A673 (cell line): ENCODE results near the gene PXK. TPM values are rescaled to one million over a fixed set of nuclear protein-coding genes. Genes with fewer than 3 reads are reported as not detected.
A peak's percentile ranks its signal among the peaks of the same experiment; 100 is the strongest.

Source experiments
- BruUV-seq: library from RNA; stranded (reverse); fragments of 400-500 nt; replicated peaks from 2 replicates; lab custom pipeline; 2021; lab: Mats Ljungman, UMichigan
- CTCF ChIA-PET: fragments of 300-600 bp; sonication (Branson Sonifier 250); formaldehyde crosslinking; loops from one replicate; lab custom pipeline; 2022; ENCODE audit warnings: antibody characterized with exemption; lab: Charles Lee
- POLR2A ChIA-PET: fragments of 300-600 bp; sonication (Branson Sonifier 250); formaldehyde crosslinking; loops from one replicate; lab custom pipeline; 2022; ENCODE audit warnings: antibody characterized with exemption; ENCODE audit not compliant: low non-redundant PET; lab: Charles Lee
- DNase-seq: peaks from one replicate; pipeline ENCODE4 v3.0.0-alpha.2; 2015; ENCODE audit warnings: low spot score
- H3K27ac ChIP-seq: fragments of 200-600 bp; sonication (generic); 2 replicates; pipeline ENCODE4 v1.5.1; 2016; ENCODE audit warnings: mixed run types, low read depth, mild to moderate bottlenecking, mixed read lengths, antibody characterized with exemption, low read length; ENCODE audit not compliant: poor library complexity, severe bottlenecking
- H3K27me3 ChIP-seq: fragments of 200-600 bp; sonication (generic); replicated peaks from 2 replicates; pipeline ENCODE4 v1.6.1; 2017; ENCODE audit warnings: mixed run types, low read depth, mild to moderate bottlenecking, mixed read lengths, antibody characterized with exemption, low read length; ENCODE audit not compliant: insufficient read depth, poor library complexity
- H3K36me3 ChIP-seq: fragments of 200-600 bp; sonication (generic); 2 replicates; pipeline ENCODE4 v1.6.1; 2016; ENCODE audit warnings: mixed run types, mild to moderate bottlenecking, mixed read lengths, antibody characterized with exemption, low read length; ENCODE audit not compliant: insufficient read depth, poor library complexity, severe bottlenecking
- H3K4me1 ChIP-seq: fragments of 200-600 bp; sonication (generic); 2 replicates; pipeline ENCODE4 v1.6.1; 2017; ENCODE audit warnings: mixed run types, mild to moderate bottlenecking, mixed read lengths, antibody characterized with exemption, low read length; ENCODE audit not compliant: insufficient read depth, poor library complexity, severe bottlenecking
- H3K4me3 ChIP-seq: fragments of 200-600 bp; sonication (generic); 2 replicates; pipeline ENCODE4 v1.5.1; 2016; ENCODE audit warnings: low read depth, mixed run types, mild to moderate bottlenecking, mixed read lengths, low read length; ENCODE audit not compliant: poor library complexity, severe bottlenecking
- H3K9me3 ChIP-seq: fragments of 200-600 bp; sonication (generic); 2 replicates; pipeline ENCODE4 v1.6.1; 2016; ENCODE audit warnings: mixed run types, low read depth, mild to moderate bottlenecking, mixed read lengths, antibody characterized with exemption, low read length; ENCODE audit not compliant: poor library complexity, severe bottlenecking
- CTCF ChIP-seq: fragments of 300-800, 200-600 bp; sonication (generic); conservative IDR thresholded peaks from 2 replicates; pipeline ENCODE4 v1.5.1; 2017; ENCODE audit warnings: low read depth, mild to moderate bottlenecking, antibody characterized with exemption, low read length, moderate library complexity, mixed read lengths
- EZH2 ChIP-seq: fragments of 200-600 bp; sonication (generic); IDR thresholded peaks from 2 replicates; pipeline ENCODE4 v1.6.1; 2017; ENCODE audit warnings: borderline replicate concordance, low read depth, mild to moderate bottlenecking, mixed read lengths, antibody characterized with exemption, low read length; ENCODE audit not compliant: poor library complexity, severe bottlenecking
- intact Hi-C: fragments of 100-400 bp; cut with micrococcal nuclease; formaldehyde crosslinking; loops from one replicate; pipeline ENCODE4 v1.10.0; 2022; ENCODE audit not compliant: unreplicated experiment
- total RNA-seq: library from RNA; stranded (reverse); gene quantifications from 2 replicates; pipeline ENCODE4 v1.2.3, GENCODE V29; 2021

Gene PXK
- total RNA-seq, 1 experiment from 2014 or later, result 13.2 TPM

- DNase-seq, result no peak
- ChIA-PET POLR2A (no interaction called here), CTCF (no interaction called here)
- H3K9me3 ChIP-seq, result no peaks in the 10 kb centered on the region
- intact Hi-C loops, result no loop called here
- TF ChIP-seq CTCF (no peak), EZH2 (no peak)
- no peaks in the 10 kb centered on the region for H3K36me3 ChIP-seq
- no peaks in the 10 kb centered on the region for H3K27me3 ChIP-seq
- no peak overlapping the region for H3K4me3 ChIP-seq
- peaks cover 31% of the 10 kb centered on the region for H3K4me1 ChIP-seq
- H3K27ac ChIP-seq, result peak overlapping the region; percentile 87
- no TSS peak for BruUV-seq
Measured at GRCh38 chr3:58470363-58471024, 137.8 kb downstream of the PXK start.

DNA sequence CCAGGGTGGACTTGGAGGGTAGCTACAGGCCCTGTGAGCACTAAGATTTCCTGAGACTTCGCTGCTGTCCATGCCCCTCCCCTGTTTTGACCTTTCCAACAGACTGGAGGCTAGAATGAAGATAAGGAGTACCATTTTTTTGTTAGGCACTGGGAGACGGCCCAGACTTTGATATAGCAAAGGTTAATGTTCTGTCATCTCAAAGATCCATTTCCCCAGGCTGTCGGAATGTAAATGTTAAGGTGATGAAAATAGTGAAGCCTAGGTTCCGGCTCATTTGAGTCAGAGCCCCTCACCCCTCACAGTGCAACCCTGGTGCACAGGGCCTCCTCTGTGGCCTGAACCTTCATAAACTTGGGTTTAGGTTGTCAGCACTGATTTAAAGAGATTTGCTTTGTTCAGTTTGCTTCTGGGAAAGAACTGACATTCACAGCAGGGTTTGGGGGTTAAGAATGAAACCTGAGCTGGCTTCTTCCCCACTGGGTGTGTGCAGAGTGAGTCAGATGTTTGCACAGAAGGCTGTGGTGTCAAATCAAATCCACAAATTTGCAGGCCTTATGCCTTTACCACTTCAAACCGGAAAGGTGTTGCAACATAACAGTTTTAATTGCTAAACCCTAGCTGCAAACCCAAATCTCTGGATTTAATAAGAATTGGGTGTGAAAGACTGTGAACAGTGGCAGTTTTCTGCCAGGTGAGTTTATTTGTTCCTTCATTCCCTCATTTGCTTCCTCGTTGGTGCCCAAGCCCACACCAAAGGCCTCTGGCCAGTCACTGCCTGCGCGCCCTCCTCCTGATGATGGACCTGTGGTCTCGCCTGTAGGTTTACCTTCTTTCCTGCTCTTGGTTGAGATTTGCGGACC is 138.6 kb downstream of the PXK start:
- no TSS peak for BruUV-seq
- H3K27ac ChIP-seq, result peak overlapping the region; percentile 87

DNA sequence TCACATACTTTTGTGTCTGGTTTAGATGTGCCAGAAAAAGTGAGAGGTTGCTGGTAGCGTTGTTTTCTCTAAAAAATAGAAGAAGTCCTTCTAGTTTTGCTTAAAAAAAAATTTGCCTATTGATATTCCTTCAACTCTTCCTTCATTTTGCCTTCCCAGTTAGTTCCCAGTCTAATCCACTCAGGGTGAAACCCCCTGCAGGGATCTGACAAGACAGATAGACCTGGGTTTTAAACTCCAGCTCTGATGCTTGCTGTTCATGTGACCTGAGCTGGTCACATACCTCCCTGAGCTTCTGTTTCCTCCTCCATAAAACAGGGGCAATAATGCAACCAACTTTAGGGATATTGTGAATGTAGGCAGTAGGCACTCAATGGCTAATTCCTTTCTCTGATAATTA is 140.6 kb downstream of the PXK start:
- no TSS peak for BruUV-seq
- peak overlapping the region; percentile 30 for H3K27ac ChIP-seq
- H3K27me3 ChIP-seq, result no peaks in the 10 kb centered on the region
- intact Hi-C loops, result no loop called here
- no peak for TF ChIP-seq CTCF
- no peak for TF ChIP-seq EZH2
- H3K36me3 ChIP-seq, result no peaks in the 10 kb centered on the region
- no peak for DNase-seq
- H3K4me3 ChIP-seq, result no peak overlapping the region
- peaks cover 31% of the 10 kb centered on the region for H3K4me1 ChIP-seq
- no peaks in the 10 kb centered on the region for H3K9me3 ChIP-seq
- ChIA-PET CTCF (interaction anchor here (0.6 kb wide), 1 partner anchor 95 kb away, joined by 16 read pairs; no protein-coding TSS in a partner anchor), POLR2A (no interaction called here)

More for the DNA sequence above, 138.6 kb downstream of the PXK start:
- Histone ChIP-seq H3K27me3 (no peaks in the 10 kb centered on the region), H3K36me3 (no peaks in the 10 kb centered on the region), H3K4me1 (peaks cover 31% of the 10 kb centered on the region), H3K9me3 (no peaks in the 10 kb centered on the region), H3K4me3 (no peak overlapping the region)
- ChIA-PET POLR2A (no interaction called here), CTCF (no interaction called here)
- intact Hi-C loops, result no loop called here
- no peak for TF ChIP-seq CTCF
- no peak for TF ChIP-seq EZH2
- DNase-seq, result peak; percentile 87
